Measurements from ENCODE around the gene TIGD4.

TIGD4 gene

DNA sequence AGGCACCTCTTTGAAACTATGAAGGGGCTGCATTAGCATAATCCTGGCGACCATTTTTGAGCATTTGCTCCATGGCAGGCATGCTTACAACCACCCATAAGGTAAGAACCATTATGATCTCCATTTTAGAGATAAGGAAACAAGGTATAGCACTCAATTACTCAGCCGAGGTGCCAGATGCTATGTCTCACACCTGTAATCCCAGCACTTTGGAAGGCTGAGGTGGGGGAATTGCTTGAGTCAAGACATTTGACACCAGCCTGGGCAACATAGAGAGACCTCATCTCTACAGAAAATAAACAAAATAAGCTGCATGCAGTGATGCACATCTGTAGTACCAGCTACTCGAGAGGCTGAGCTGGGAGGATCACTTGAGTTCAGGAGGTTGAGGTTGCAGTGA is 43.6 kb downstream of the TIGD4 start:
- Histone ChIP-seq H4K20me1 (ENCODE audit: insufficient read depth, low read length) (no peaks in the 10 kb centered on the region), H3K27me3 (ENCODE audit: low read depth, low read length) (peaks cover 10% of the 10 kb centered on the region; the same call in 1 of the 2 replicates), H3K4me3 (ENCODE audit: low read length) (no peak overlapping the region), H3K9ac (ENCODE audit: low read length) (no peak overlapping the region), H3K27ac (ENCODE audit: low read length) (no peak overlapping the region), H2AFZ (ENCODE audit: low read depth, low read length) (no peak overlapping the region), H3K36me3 (replicated peaks; ENCODE audit: low read depth, low read length) (no peaks in the 10 kb centered on the region), H3K79me2 (ENCODE audit: low read length) (no peaks in the 10 kb centered on the region), H3K4me2 (ENCODE audit: low read length) (no peak overlapping the region), H3K4me1 (ENCODE audit: low read length) (peaks cover 21% of the 10 kb centered on the region), H3K9me3 (ENCODE audit: insufficient read depth, low read length) (no peaks in the 10 kb centered on the region)
- TF ChIP-seq EZH2phosphoT487 (IDR thresholded peaks at IDR 0.05; ENCODE audit: low read depth): no peak
- TF ChIP-seq, protein P1, sequence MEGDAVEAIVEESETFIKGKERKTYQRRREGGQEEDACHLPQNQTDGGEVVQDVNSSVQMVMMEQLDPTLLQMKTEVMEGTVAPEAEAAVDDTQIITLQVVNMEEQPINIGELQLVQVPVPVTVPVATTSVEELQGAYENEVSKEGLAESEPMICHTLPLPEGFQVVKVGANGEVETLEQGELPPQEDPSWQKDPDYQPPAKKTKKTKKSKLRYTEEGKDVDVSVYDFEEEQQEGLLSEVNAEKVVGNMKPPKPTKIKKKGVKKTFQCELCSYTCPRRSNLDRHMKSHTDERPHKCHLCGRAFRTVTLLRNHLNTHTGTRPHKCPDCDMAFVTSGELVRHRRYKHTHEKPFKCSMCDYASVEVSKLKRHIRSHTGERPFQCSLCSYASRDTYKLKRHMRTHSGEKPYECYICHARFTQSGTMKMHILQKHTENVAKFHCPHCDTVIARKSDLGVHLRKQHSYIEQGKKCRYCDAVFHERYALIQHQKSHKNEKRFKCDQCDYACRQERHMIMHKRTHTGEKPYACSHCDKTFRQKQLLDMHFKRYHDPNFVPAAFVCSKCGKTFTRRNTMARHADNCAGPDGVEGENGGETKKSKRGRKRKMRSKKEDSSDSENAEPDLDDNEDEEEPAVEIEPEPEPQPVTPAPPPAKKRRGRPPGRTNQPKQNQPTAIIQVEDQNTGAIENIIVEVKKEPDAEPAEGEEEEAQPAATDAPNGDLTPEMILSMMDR (IDR thresholded peaks at IDR 0.05; ENCODE audit: low read depth, low read length): no peak

DNA sequence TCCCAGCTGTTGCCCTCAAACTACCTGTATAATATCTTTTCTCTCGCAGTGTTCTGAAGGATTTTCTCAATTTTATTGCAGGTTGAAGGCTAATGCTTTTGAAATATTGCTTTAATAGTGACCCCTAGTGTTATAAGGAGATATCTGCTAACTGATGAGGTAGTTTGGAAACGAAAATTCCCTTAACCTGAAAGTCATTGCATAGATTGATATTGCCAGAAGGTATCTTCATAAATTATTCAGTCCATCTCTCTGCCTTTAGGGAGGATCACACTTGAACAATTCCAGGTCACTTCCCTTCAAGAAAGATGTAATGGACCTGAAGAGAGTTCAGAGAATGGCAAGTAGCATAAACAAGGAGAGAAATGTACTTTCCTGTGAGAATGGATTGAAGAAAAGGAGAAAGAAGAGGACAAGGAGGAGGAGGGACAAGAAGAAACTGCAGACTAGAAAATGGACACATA is 44.1 kb downstream of the TIGD4 start:
- Histone ChIP-seq H3K27ac (ENCODE audit: low read length) (no peak overlapping the region), H3K79me2 (ENCODE audit: low read length) (no peaks in the 10 kb centered on the region), H3K27me3 (ENCODE audit: low read depth, low read length) (peaks cover 10% of the 10 kb centered on the region; the same call in 1 of the 2 replicates), H2AFZ (ENCODE audit: low read depth, low read length) (no peak overlapping the region), H4K20me1 (ENCODE audit: insufficient read depth, low read length) (no peaks in the 10 kb centered on the region), H3K9me3 (ENCODE audit: insufficient read depth, low read length) (no peaks in the 10 kb centered on the region), H3K4me3 (ENCODE audit: low read length) (no peak overlapping the region), H3K36me3 (replicated peaks; ENCODE audit: low read depth, low read length) (no peaks in the 10 kb centered on the region), H3K4me1 (ENCODE audit: low read length) (peaks cover 21% of the 10 kb centered on the region), H3K4me2 (ENCODE audit: low read length) (no peak overlapping the region), H3K9ac (ENCODE audit: low read length) (no peak overlapping the region)
- TF ChIP-seq, protein P1 (IDR thresholded peaks at IDR 0.05; ENCODE audit: low read depth, low read length): peak; percentile 95
- TF ChIP-seq EZH2phosphoT487 (IDR thresholded peaks at IDR 0.05; ENCODE audit: low read depth): no peak

DNA sequence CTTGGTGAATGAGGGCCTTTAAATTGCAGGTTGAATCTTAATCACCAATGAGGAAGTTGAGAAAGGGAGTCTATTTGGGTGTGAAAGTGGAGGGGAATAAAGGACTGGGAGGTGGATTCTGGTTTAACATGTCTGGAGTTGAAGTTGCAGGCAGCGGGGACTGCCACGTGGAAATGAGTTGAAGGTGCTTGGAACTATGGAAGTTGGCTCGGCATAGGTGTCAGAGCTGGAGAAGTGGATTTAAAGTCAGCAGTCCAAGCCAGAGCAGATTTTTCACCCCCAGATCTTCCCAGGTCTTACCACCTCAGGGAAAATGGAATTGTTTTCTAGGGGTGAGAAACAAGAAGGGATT is 44.9 kb downstream of the TIGD4 start:
- no peak overlapping the region for H3K9ac ChIP-seq (ENCODE audit: low read length)
- H3K27ac ChIP-seq (ENCODE audit: low read length): no peak overlapping the region
- no peaks in the 10 kb centered on the region for H3K36me3 ChIP-seq (replicated peaks; ENCODE audit: low read depth, low read length)
- peak overlapping the region; percentile 46 for H3K4me2 ChIP-seq (ENCODE audit: low read length)
- H4K20me1 ChIP-seq (ENCODE audit: insufficient read depth, low read length): no peaks in the 10 kb centered on the region
- no peak overlapping the region for H3K4me3 ChIP-seq (ENCODE audit: low read length)
- H3K4me1 ChIP-seq (ENCODE audit: low read length): peaks cover 21% of the 10 kb centered on the region
- H3K27me3 ChIP-seq (ENCODE audit: low read depth, low read length): peaks cover 10% of the 10 kb centered on the region; the same call in 1 of the 2 replicates
- H3K79me2 ChIP-seq (ENCODE audit: low read length): no peaks in the 10 kb centered on the region
- no peaks in the 10 kb centered on the region for H3K9me3 ChIP-seq (ENCODE audit: insufficient read depth, low read length)
- TF ChIP-seq, protein P1 (IDR thresholded peaks at IDR 0.05; ENCODE audit: low read depth, low read length): no peak
- no peak for TF ChIP-seq EZH2phosphoT487 (IDR thresholded peaks at IDR 0.05; ENCODE audit: low read depth)
- H2AFZ ChIP-seq (ENCODE audit: low read depth, low read length): no peak overlapping the region

DNA sequence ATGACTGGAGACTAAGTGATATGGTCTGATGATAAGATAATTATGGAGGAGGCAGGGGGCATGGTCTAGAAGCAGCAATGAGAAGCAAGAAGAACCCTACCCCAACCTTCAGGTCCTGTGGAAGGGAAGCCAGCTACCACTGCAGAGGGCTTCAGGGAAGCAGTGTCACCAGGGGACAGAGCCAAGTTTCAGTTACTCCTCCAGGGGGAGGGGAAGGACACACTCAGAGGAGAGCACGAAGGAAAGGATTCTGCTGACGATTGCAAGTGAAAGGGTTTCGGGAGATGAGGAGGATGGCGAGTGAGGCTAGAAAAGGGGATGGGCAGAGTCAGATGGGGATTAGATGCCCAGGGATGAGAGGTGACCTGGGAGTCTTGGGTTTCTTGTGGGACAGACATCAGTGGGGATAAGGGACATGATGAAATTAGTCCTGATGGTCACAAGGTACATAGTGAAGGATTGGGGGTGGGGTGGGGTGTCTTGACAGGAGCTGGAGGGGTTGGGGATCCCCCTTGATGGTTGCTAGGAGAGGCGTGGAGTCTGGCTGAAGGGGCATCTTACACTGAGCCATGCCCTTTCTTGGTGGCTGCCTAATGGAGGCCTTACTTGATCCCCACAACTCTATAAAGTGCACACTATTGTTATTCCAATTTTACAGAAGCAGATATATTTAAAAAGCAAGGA is 45.4 kb downstream of the TIGD4 start:
- Histone ChIP-seq H3K27me3 (ENCODE audit: low read depth, low read length) (peaks cover 10% of the 10 kb centered on the region; the same call in 1 of the 2 replicates), H3K4me2 (ENCODE audit: low read length) (peak overlapping the region; percentile 46), H3K79me2 (ENCODE audit: low read length) (no peaks in the 10 kb centered on the region), H3K9me3 (ENCODE audit: insufficient read depth, low read length) (no peaks in the 10 kb centered on the region), H4K20me1 (ENCODE audit: insufficient read depth, low read length) (no peaks in the 10 kb centered on the region), H3K4me1 (ENCODE audit: low read length) (peaks cover 21% of the 10 kb centered on the region), H3K36me3 (replicated peaks; ENCODE audit: low read depth, low read length) (no peaks in the 10 kb centered on the region), H3K27ac (ENCODE audit: low read length) (no peak overlapping the region), H3K9ac (ENCODE audit: low read length) (no peak overlapping the region), H3K4me3 (ENCODE audit: low read length) (no peak overlapping the region), H2AFZ (ENCODE audit: low read depth, low read length) (no peak overlapping the region)
- TF ChIP-seq, protein P1 (IDR thresholded peaks at IDR 0.05; ENCODE audit: low read depth, low read length): no peak
- TF ChIP-seq EZH2phosphoT487 (IDR thresholded peaks at IDR 0.05; ENCODE audit: low read depth): no peak

Measured in OCI-LY3 (cell line).